MCF 10A (cell line): ENCODE data around the gene HNRNPUL1. TPM values are rescaled to one million over a fixed set of nuclear protein-coding genes. Genes with fewer than 3 reads are reported as not detected.

Experiments
- BruUV-seq: library from RNA; stranded (reverse); fragments of 400-500 nt; replicated peaks from 2 replicates; lab custom pipeline; 2021; lab: Mats Ljungman, UMichigan
- CTCF ChIA-PET: fragments of 300-600 bp; sonication (Branson Sonifier 250); formaldehyde crosslinking; extraction: SDS; loops from one replicate; lab custom pipeline; 2021; ENCODE audit warnings: antibody characterized with exemption, inconsistent platforms; lab: Yijun Ruan, JAX
- POLR2A ChIA-PET: fragments of 300-600, 350-650 bp; sonication (Branson Sonifier 250); formaldehyde crosslinking; extraction: SDS; loops from one replicate; lab custom pipeline; 2020; ENCODE audit warnings: antibody characterized with exemption, inconsistent platforms; lab: Yijun Ruan, JAX
- DNase-seq: peaks from one replicate; pipeline ENCODE4 v3.0.0-alpha.2; 2018; ENCODE audit not compliant: unreplicated experiment
- H3K27ac Mint-ChIP-seq: one replicate; pipeline ENCODE4 v1.8.0; 2022; ENCODE audit warnings: mild to moderate bottlenecking, low read depth, mixed read lengths; ENCODE audit not compliant: unreplicated experiment
- H3K27me3 Mint-ChIP-seq: one replicate; pipeline ENCODE4 v1.8.0; 2022; ENCODE audit warnings: mixed read lengths; ENCODE audit not compliant: insufficient read depth, unreplicated experiment
- H3K36me3 Mint-ChIP-seq: one replicate; pipeline ENCODE4 v1.8.0; 2022; ENCODE audit warnings: mild to moderate bottlenecking, moderate library complexity, mixed read lengths; ENCODE audit not compliant: insufficient read depth, unreplicated experiment
- H3K4me1 Mint-ChIP-seq: one replicate; pipeline ENCODE4 v1.8.0; 2022; ENCODE audit warnings: mixed read lengths; ENCODE audit not compliant: insufficient read depth, unreplicated experiment
- H3K4me3 Mint-ChIP-seq: one replicate; pipeline ENCODE4 v1.8.0; 2022; ENCODE audit warnings: mild to moderate bottlenecking, moderate library complexity, mixed read lengths; ENCODE audit not compliant: unreplicated experiment
- H3K9me3 Mint-ChIP-seq: one replicate; pipeline ENCODE4 v1.8.0; 2022; ENCODE audit warnings: mixed read lengths; ENCODE audit not compliant: unreplicated experiment
- intact Hi-C: fragments of 100-400 bp; cut with micrococcal nuclease; formaldehyde crosslinking; loops from 2 replicates; pipeline ENCODE4 v1.14.1; 2022
- total RNA-seq: library from RNA; stranded (reverse); gene quantifications from 2 replicates; pipeline ENCODE4 v1.2.3, GENCODE V29; 2022
- TF ChIP-seq, protein P1 (sequence below): fragments of 200-600 bp; IDR thresholded peaks from one replicate; pipeline ENCODE4 v1.8.0; 2022; ENCODE audit warnings: antibody characterized with exemption, mild to moderate bottlenecking; ENCODE audit not compliant: unreplicated experiment

Gene HNRNPUL1
- total RNA-seq, 1 experiment from 2014 or later: 204 TPM

DNA sequence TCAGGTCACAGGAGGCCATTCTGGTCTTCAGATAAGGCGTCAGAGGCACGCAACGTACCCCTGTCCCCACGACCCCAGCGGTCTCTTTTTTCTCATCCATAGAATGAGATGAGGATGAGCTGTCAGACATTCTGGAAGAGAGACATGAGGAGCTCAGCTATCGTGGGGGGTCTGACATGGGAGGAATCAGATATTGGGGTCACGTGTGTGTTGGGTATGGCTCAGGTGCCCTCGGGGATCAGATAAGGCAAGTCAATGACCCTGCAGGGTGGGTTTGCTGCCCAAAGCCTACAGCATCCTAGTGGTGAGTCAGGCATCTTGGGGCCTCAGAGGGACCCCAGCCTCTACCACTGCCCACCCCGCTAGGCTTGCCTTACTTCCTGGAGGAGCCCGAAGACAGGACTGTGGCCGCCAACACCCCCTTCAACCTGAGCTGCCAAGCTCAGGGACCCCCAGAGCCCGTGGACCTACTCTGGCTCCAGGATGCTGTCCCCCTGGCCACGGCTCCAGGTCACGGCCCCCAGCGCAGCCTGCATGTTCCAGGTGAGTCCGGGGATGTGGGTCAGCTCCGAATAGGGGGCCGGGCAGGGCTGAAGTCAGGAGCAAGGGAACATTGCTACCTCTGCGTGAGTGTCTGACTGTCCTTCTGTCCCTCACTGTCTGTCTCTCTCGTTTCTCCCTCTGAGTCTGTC lies 42.5 kb upstream of the HNRNPUL1 start:
- BruUV-seq: no TSS peak
- CTCF ChIA-PET: interaction anchor here (0.6 to 2.3 kb wide), 4 partner anchors 7 to 423 kb away, joined by 3 to 7 read pairs (median 4); partner anchors contain the start of gene EGLN2
- Mint-ChIP-seq H3K27ac (peak overlapping the region; percentile 92), H3K4me3 (peak overlapping the region; percentile 78), H3K9me3 (no peaks in the 10 kb centered on the region), H3K27me3 (no peaks in the 10 kb centered on the region), H3K36me3 (peaks cover 15% of the 10 kb centered on the region), H3K4me1 (peaks cover 64% of the 10 kb centered on the region)
- intact Hi-C loops: no loop called here
- POLR2A ChIA-PET: interaction anchor here (14.1 kb wide), 1 partner anchor 40 kb away, joined by 345 read pairs; the partner anchor contains the start of gene HNRNPUL1
- TF ChIP-seq, protein P1, sequence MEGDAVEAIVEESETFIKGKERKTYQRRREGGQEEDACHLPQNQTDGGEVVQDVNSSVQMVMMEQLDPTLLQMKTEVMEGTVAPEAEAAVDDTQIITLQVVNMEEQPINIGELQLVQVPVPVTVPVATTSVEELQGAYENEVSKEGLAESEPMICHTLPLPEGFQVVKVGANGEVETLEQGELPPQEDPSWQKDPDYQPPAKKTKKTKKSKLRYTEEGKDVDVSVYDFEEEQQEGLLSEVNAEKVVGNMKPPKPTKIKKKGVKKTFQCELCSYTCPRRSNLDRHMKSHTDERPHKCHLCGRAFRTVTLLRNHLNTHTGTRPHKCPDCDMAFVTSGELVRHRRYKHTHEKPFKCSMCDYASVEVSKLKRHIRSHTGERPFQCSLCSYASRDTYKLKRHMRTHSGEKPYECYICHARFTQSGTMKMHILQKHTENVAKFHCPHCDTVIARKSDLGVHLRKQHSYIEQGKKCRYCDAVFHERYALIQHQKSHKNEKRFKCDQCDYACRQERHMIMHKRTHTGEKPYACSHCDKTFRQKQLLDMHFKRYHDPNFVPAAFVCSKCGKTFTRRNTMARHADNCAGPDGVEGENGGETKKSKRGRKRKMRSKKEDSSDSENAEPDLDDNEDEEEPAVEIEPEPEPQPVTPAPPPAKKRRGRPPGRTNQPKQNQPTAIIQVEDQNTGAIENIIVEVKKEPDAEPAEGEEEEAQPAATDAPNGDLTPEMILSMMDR: no peak
- DNase-seq: no peak

DNA sequence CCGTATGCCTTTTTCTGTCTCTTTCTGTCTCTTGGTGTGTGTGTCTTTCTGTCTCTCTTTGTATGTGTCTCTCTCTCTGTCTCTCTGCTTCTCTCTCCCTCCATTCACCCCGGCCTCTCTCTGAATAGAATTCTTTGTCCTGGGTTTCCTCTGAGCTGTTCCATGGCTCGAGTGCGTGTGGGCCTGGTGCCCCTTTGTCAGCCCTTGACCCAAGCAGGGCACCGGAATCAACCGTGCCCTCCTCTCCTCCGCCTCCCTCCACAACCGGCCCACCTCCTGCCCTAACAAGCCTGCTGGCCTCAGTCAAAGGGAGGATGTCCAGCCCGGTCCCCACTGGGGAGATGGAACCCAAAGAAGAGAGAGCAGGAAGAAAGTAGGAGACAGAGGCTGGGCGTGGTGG lies 41.9 kb upstream of the HNRNPUL1 start:
- DNase-seq: no peak
- Mint-ChIP-seq H3K27me3 (no peaks in the 10 kb centered on the region), H3K27ac (peak overlapping the region; percentile 92), H3K4me1 (peaks cover 60% of the 10 kb centered on the region), H3K4me3 (no peak overlapping the region), H3K9me3 (no peaks in the 10 kb centered on the region), H3K36me3 (peaks cover 15% of the 10 kb centered on the region)
- ChIA-PET POLR2A (interaction anchor here (0.6 to 14.1 kb wide), 2 partner anchors 40 to 424 kb away, joined by 3 to 345 read pairs; partner anchors contain the start of gene HNRNPUL1), CTCF (interaction anchor here (1.0 kb wide), 1 partner anchor 41 kb away, joined by 4 read pairs; no protein-coding TSS in a partner anchor)
- intact Hi-C loops: no loop called here
- no TSS peak for BruUV-seq
- TF ChIP-seq, protein P1: no peak

DNA sequence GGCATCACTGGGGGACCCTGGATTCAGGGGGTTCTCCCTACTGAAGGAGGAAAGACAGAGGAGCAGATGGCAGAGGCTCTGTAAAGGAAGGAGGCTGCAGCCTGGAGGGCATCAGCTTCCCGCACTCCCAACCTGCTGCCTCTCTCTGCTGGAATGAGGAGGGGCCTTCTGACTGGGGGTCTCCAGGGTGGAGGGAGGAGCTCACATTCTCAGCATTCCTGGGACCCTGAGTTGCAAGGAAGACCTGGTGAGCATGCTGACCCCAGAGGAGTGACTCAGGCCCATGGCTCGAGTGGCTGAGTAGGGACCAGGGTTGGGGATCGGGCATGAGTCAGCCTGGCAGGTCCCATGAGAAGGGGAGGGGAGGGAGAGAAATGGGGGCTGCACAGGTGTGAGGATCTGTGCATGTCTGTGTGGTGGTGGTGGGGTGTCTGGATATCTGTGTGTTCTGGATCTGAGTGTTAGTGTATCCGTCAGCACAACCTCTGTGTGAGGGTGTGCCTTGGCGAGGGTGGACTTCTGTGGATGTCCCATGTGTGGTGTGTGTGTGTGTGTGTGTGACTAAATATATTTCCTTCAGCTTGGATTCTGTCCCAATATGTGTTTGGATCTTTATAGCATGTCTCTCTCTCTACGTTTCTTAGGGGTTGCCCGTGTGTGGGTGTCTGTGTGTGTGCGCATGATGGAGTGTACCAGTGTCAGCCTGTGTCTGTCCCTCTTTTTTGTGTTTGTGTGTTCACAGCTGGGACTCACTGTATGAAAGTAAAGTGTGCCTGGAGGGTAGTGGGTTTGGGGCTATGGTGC lies 40.5 kb upstream of the HNRNPUL1 start:
- ChIA-PET POLR2A (interaction anchor here (14.1 kb wide), 1 partner anchor 38 kb away, joined by 345 read pairs; the partner anchor contains the start of gene HNRNPUL1), CTCF (interaction anchor here (0.5 to 1.5 kb wide), 5 partner anchors 11 to 498 kb away, joined by 3 to 4 read pairs (median 3); no protein-coding TSS in a partner anchor)
- peaks cover 56% of the 10 kb centered on the region for H3K4me1 Mint-ChIP-seq
- no peaks in the 10 kb centered on the region for H3K9me3 Mint-ChIP-seq
- peaks cover 15% of the 10 kb centered on the region for H3K36me3 Mint-ChIP-seq
- DNase-seq: peak; percentile 61
- H3K27me3 Mint-ChIP-seq: no peaks in the 10 kb centered on the region
- intact Hi-C loops: no loop called here
- BruUV-seq: no TSS peak
- TF ChIP-seq, protein P1: no peak
- H3K4me3 Mint-ChIP-seq: peak overlapping the region; percentile 53
- peak overlapping the region; percentile 92 for H3K27ac Mint-ChIP-seq
